GM13976 (cell line): ENCODE results near the gene TMEM45A.
A peak's percentile ranks its signal among the peaks of the same experiment; 100 is the strongest.

ENCODE experiments used
- DNase-seq: peaks from one replicate; pipeline ENCODE4 v3.0.0; 2012; ENCODE audit warnings: low spot score
- in situ Hi-C: fragments of 300-500 bp; cut with MboI; formaldehyde crosslinking; loops from one replicate; pipeline ENCODE4 v1.12.0; 2022; ENCODE audit warnings: low sequenced_read_pairs, mixed read lengths, inconsistent platforms; ENCODE audit not compliant: unreplicated experiment
- TF ChIP-seq, protein P1 (sequence below): IDR thresholded peaks from 2 replicates; pipeline ENCODE4 v1.5.1; 2012; ENCODE audit warnings: borderline replicate concordance, mild to moderate bottlenecking; ENCODE audit not compliant: insufficient read depth; ENCODE audit errors: extremely low read depth, missing control alignments, control extremely low read depth

TMEM45A gene

DNA sequence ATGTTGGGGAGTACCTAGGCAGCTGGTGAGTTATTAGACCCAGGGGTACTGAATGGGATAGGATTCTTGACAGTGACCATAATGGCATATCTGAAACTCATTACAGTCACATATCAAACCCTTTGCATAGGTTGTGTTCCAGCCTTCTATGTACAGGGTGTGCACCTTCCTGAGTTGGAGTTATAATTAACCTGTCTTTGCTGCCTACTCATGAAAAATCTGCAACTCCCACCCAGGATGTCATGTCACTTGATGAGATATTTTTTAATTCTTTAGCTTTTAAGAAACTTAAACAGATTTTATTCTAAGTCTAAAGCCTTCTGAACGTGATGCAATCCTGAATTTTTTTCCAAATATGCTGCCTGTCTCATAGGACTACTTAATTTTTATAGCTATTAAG lies 95.8 kb downstream of the TMEM45A start:
- in situ Hi-C loops = loop anchor here (25.0 kb wide), 1 partner anchor 751 kb away; no protein-coding TSS in a partner anchor
- no peak for DNase-seq
- TF ChIP-seq, protein P1, sequence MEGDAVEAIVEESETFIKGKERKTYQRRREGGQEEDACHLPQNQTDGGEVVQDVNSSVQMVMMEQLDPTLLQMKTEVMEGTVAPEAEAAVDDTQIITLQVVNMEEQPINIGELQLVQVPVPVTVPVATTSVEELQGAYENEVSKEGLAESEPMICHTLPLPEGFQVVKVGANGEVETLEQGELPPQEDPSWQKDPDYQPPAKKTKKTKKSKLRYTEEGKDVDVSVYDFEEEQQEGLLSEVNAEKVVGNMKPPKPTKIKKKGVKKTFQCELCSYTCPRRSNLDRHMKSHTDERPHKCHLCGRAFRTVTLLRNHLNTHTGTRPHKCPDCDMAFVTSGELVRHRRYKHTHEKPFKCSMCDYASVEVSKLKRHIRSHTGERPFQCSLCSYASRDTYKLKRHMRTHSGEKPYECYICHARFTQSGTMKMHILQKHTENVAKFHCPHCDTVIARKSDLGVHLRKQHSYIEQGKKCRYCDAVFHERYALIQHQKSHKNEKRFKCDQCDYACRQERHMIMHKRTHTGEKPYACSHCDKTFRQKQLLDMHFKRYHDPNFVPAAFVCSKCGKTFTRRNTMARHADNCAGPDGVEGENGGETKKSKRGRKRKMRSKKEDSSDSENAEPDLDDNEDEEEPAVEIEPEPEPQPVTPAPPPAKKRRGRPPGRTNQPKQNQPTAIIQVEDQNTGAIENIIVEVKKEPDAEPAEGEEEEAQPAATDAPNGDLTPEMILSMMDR = no peak

DNA sequence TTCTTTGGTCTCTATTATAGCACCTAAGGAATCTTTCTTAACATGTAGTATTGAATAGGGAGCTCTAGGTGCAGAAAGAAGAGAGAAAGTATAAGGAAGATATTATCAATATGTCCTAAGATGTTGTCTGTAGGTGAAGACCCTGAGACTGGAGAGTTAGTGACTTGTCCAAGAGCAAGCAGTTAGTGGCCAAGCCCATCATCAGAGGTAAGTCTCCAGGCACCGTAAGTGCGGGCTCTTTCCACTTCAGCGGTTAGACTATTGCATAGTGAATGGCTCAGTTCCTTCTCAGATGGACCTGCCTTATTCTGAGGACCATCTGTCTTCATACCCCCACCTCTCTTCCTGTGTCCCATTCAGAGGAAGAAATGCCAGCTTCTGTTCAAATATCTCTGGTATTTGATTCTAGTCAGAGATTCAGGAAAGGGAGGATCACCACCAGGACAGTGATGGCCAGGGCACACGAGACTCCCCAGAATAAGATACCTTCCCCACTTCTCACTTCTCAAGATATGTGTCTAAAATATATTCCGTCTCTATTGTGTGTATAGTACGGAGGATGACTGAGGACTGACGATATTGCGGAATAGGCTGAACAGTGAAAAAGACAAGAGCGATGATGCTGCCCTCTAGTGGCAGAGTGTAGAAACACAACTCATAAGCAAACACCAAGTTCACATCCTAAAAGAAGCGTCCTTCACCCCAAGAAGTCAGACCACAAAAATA lies 97.9 kb downstream of the TMEM45A start:
- in situ Hi-C loops = loop anchor here (10.0 to 25.0 kb wide), 3 partner anchors 125 to 753 kb away; no protein-coding TSS in a partner anchor

DNA sequence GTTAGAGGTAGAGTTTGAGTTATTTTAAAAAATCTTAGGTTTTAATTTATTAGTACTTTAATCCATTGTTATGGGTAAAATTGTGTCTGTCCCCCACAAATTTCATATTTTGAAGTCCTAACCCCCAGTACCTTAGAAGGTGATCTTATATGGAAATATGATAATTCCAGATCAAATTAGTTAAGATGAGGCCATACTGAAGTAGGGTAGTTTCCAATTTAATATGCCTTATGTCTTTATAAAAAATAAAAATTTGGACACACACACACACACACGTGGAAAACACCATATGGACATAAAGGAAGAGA lies 98.4 kb downstream of the TMEM45A start:
- TF ChIP-seq, protein P1 = no peak
- DNase-seq = no peak
- in situ Hi-C loops = loop anchor here (10.0 to 25.0 kb wide), 3 partner anchors 126 to 753 kb away; no protein-coding TSS in a partner anchor

More for the DNA sequence above, 97.9 kb downstream of the TMEM45A start:
- DNase-seq = peak; percentile 71
- TF ChIP-seq, protein P1 = peak; percentile 81

- TF ChIP-seq, protein P1 = no peak
- in situ Hi-C loops = loop anchor here (10.0 to 25.0 kb wide), 3 partner anchors 127 to 754 kb away; no protein-coding TSS in a partner anchor
These were observed 99.0 kb downstream of the TMEM45A start for GRCh38 chr3:100591411-100591810.

GRCh38 chr3:100600181-100601042 lies 108.0 kb downstream of the TMEM45A start:
- no peak for DNase-seq
- TF ChIP-seq, protein P1 = no peak
- in situ Hi-C loops = no loop called here

More at GRCh38 chr3:100591411-100591810, 99.0 kb downstream of the TMEM45A start:
- DNase-seq = no peak

- in situ Hi-C loops = no loop called here
- DNase-seq = peak; percentile 58
- TF ChIP-seq, protein P1 = no peak
These were observed 110.4 kb downstream of the TMEM45A start for GRCh38 chr3:100602506-100603444.
